Measurements from ENCODE around the gene SNX30. TPM values are rescaled to one million over a fixed set of nuclear protein-coding genes. Genes with fewer than 3 reads are reported as not detected.

The SNX30 gene
- total RNA-seq, 1 experiment from 2014 or later, result 6.9 TPM

- Histone ChIP-seq H3K27me3 (ENCODE audit: control insufficient read depth, insufficient read depth, low read length) (no peaks in the 10 kb centered on the region), H3K27ac (ENCODE audit: low read length) (no peak overlapping the region), H3K4me1 (ENCODE audit: control insufficient read depth, insufficient read depth, low read length) (no peaks in the 10 kb centered on the region), H3K9me3 (ENCODE audit: control insufficient read depth, insufficient read depth, low read depth, low read length) (no peaks in the 10 kb centered on the region), H3K4me3 (ENCODE audit: low read depth in 2 of 2, low read length in 2 of 2) (no peak overlapping the region), H3K36me3 (ENCODE audit: control insufficient read depth, insufficient read depth, low read length) (no peaks in the 10 kb centered on the region)
- in situ Hi-C loops (cut with HindIII; ENCODE audit: low pct_unique_long_range_greater_than_20kb, low sequenced_read_pairs), result no loop called here
- no peak for ATAC-seq
- BruUV-seq (replicated peaks), result no TSS peak
- CTCF ChIA-PET, result no interaction called here
- no peak for DNase-seq (ENCODE audit: low read depth, low spot score)
- TF ChIP-seq CTCF (IDR thresholded peaks at IDR 0.05), result no peak
- no peak for TF ChIP-seq POLR2AphosphoS5 (IDR thresholded peaks at IDR 0.05; ENCODE audit: low read depth, low read length)
- no peak for TF ChIP-seq REST (IDR thresholded peaks at IDR 0.05; ENCODE audit: insufficient read depth in 1 of 2, low read depth in 2 of 2, low read length in 1 of 2)
- TF ChIP-seq SIN3A (IDR thresholded peaks at IDR 0.05; ENCODE audit: borderline replicate concordance, insufficient read depth, low read depth, low read length), result no peak
- no peak for TF ChIP-seq TCF7L2 (IDR thresholded peaks at IDR 0.05; ENCODE audit: low read depth, low read length)
- POLR2A ChIA-PET, result no interaction called here
- intact Hi-C loops (cut with micrococcal nuclease; ENCODE audit: unreplicated experiment), result no loop called here
Measured at GRCh38 chr9:112881331-112881730, 130.8 kb downstream of the SNX30 start.

- ATAC-seq, result no peak
- Histone ChIP-seq H3K4me3 (ENCODE audit: low read depth in 2 of 2, low read length in 2 of 2) (no peak overlapping the region), H3K4me1 (ENCODE audit: control insufficient read depth, insufficient read depth, low read length) (no peaks in the 10 kb centered on the region), H3K27me3 (ENCODE audit: control insufficient read depth, insufficient read depth, low read length) (no peaks in the 10 kb centered on the region), H3K36me3 (ENCODE audit: control insufficient read depth, insufficient read depth, low read length) (no peaks in the 10 kb centered on the region), H3K9me3 (ENCODE audit: control insufficient read depth, insufficient read depth, low read depth, low read length) (no peaks in the 10 kb centered on the region), H3K27ac (ENCODE audit: low read length) (no peak overlapping the region)
- no peak for DNase-seq (ENCODE audit: low read depth, low spot score)
- in situ Hi-C loops (cut with HindIII; ENCODE audit: low pct_unique_long_range_greater_than_20kb, low sequenced_read_pairs) (no loop called here), intact Hi-C loops (cut with micrococcal nuclease; ENCODE audit: unreplicated experiment) (no loop called here)
- TF ChIP-seq SIN3A (IDR thresholded peaks at IDR 0.05; ENCODE audit: borderline replicate concordance, insufficient read depth, low read depth, low read length) (no peak), REST (IDR thresholded peaks at IDR 0.05; ENCODE audit: insufficient read depth in 1 of 2, low read depth in 2 of 2, low read length in 1 of 2) (no peak), TCF7L2 (IDR thresholded peaks at IDR 0.05; ENCODE audit: low read depth, low read length) (no peak), CTCF (IDR thresholded peaks at IDR 0.05) (no peak), POLR2AphosphoS5 (IDR thresholded peaks at IDR 0.05; ENCODE audit: low read depth, low read length) (no peak)
- POLR2A ChIA-PET, result no interaction called here
- CTCF ChIA-PET, result no interaction called here
- BruUV-seq (replicated peaks), result no TSS peak
Measured at GRCh38 chr9:112884101-112884500, 133.5 kb downstream of the SNX30 start.

Data from Panc1 (cell line).